ENCODE data around the gene CFDP1. TPM values are rescaled to one million over a fixed set of nuclear protein-coding genes. Genes with fewer than 3 reads are reported as not detected.
"Not testable (repeated sequence)": the region's sequence is repeated elsewhere in the genome, so short reads cannot be mapped to it uniquely, and the experiment has no call there.

The CFDP1 gene
- polyA plus RNA-seq, 2 of the 4 experiments (the other 2 are of a cell fraction): 70.2 to 72.8 TPM

DNA sequence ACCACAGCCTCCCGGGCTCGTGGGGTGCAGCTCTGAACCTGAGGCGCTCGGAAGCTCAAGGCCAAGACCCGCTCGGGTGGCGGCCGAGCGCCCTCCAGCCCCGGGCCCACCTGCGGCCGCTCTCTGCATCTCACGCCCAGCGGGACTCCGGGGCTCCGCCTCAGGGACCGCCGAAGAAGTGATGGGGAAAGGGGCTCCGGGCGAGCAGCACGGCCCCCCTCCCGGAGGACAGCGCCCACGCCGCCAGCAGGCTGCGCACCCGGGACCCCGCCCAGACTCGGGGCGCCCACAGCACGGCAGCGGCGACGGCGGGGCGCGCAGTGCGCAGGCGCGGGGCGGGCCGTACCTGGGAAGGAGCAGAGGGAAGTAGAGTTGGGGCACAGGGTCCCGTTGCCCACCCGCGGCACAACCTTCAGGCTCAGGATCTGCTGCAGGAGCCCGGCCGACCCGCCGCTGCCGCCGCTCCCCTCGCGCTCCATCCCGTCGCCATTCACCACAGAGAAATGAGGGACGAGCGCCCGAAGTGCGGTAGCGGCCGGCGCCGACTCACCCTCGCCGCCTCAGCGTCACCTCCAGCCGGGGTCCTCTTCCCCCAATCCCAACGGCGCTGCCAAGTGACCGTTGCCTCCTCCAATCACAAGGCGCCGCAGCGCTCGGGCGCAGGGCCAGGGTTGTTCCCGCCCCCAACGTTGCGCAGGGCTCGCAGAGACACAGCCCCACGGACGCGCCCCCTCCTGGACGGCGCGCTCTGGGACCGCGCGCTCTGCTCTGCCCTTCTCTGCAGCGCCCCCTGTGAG is 31.0 kb upstream of the CFDP1 start, which contains the start of gene TMEM170A (continued):
- TF ChIP-seq, protein P1, sequence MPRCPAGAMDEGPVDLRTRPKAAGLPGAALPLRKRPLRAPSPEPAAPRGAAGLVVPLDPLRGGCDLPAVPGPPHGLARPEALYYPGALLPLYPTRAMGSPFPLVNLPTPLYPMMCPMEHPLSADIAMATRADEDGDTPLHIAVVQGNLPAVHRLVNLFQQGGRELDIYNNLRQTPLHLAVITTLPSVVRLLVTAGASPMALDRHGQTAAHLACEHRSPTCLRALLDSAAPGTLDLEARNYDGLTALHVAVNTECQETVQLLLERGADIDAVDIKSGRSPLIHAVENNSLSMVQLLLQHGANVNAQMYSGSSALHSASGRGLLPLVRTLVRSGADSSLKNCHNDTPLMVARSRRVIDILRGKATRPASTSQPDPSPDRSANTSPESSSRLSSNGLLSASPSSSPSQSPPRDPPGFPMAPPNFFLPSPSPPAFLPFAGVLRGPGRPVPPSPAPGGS (IDR thresholded peaks at IDR 0.05): peak; percentile 95
- TF ChIP-seq KDM1A (IDR thresholded peaks at IDR 0.05; ENCODE audit: low read depth) (no peak), PHF8 (IDR thresholded peaks at IDR 0.05; ENCODE audit: borderline replicate concordance, low read depth) (peak; percentile 96), FOSB (CRISPR knock-in tag; IDR thresholded peaks at IDR 0.05) (no peak)

GRCh38 chr16:75463389-75464121 is 30.3 kb upstream of the CFDP1 start:
- ChIA-PET CTCF (interaction anchor here (0.6 to 15.3 kb wide), 17 partner anchors 8 to 268 kb away, joined by 3 to 209 read pairs (median 3); partner anchors contain the start of gene CHST6), POLR2A (interaction anchor here (0.9 to 1.2 kb wide), 2 partner anchors 30 to 53 kb away, joined by 3 to 8 read pairs; partner anchors contain the start of gene CFDP1)
- FAIRE-seq, H3K9me3 ChIP-seq: not testable (repeated sequence)
- DNase-seq (ENCODE audit: low read depth in 1 of 2, low spot score in 1 of 2) (peak in 1 of 2 experiments; percentile 11), ATAC-seq (peak; percentile 49 to 54)
- 6% methylated on average over 15 of the region's 39 CpGs for WGBS (ENCODE audit: missing lambda C conversion rate)
- peak overlapping the region; percentile 94 to 95 for H3K27ac ChIP-seq
- H3K4me1 ChIP-seq: peaks cover 20% of the 10 kb centered on the region; the same call in 2 of the 3 replicates
- peak overlapping the region; percentile 97 for H3K4me3 ChIP-seq
- H3K4me2 ChIP-seq: peak overlapping the region; percentile 88

DNA sequence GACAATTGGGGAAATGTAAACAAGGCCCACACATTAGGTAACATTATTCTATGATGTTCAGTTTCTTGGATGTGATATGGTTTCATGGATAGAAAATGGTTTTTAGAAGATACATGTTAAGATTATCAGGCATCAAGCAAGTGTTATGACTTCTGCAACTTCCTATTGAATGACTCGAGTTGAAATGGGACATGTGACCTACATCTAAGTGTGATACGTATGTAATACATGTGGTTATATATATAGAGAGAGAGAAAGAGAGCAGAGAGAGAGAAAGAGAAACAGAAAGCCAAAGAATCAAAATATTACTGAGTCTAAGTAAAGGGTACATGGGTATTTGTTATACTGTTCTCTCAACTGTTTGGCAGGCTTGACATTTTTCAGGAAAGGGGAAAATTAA is 29.5 kb upstream of the CFDP1 start:
- no peak for FAIRE-seq
- no peak for DNase-seq (ENCODE audit: low read depth in 1 of 2, low spot score in 1 of 2)
- Histone ChIP-seq H3K9me3 (no peaks in the 10 kb centered on the region), H3K4me2 (peak overlapping the region; percentile 88), H3K4me3 (peak overlapping the region; percentile 97), H3K4me1 (peaks cover 20% of the 10 kb centered on the region; the same call in 2 of the 3 replicates), H3K27ac (peak overlapping the region in 1 of 2 experiments; percentile 95; a peak in 1 of 6 replicates)
- no peak for ATAC-seq
- WGBS (ENCODE audit: missing lambda C conversion rate): 34% methylated on average over 2 of the region's 2 CpGs
- ChIA-PET CTCF (interaction anchor here (1.0 kb wide), 1 partner anchor 54 kb away, joined by 3 read pairs; no protein-coding TSS in a partner anchor), POLR2A (no interaction called here)
- no peak for TF ChIP-seq HDAC2 (IDR thresholded peaks at IDR 0.05)
- no peak for TF ChIP-seq EHMT2 (IDR thresholded peaks at IDR 0.05; ENCODE audit: low read depth)
- no peak for TF ChIP-seq HEYL (CRISPR knock-in tag; IDR thresholded peaks at IDR 0.05)
- TF ChIP-seq RNF2 (IDR thresholded peaks at IDR 0.05; ENCODE audit: borderline replicate concordance, low read depth): no peak
- no peak for TF ChIP-seq ZNF302 (CRISPR knock-in tag; IDR thresholded peaks at IDR 0.05)
- no peak for TF ChIP-seq POLR2AphosphoS2 (conservative IDR thresholded peaks at IDR 0.05; ENCODE audit: low read length)
- TF ChIP-seq, protein P2, sequence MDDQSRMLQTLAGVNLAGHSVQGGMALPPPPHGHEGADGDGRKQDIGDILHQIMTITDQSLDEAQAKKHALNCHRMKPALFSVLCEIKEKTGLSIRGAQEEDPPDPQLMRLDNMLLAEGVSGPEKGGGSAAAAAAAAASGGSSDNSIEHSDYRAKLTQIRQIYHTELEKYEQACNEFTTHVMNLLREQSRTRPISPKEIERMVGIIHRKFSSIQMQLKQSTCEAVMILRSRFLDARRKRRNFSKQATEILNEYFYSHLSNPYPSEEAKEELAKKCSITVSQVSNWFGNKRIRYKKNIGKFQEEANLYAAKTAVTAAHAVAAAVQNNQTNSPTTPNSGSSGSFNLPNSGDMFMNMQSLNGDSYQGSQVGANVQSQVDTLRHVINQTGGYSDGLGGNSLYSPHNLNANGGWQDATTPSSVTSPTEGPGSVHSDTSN (IDR thresholded peaks at IDR 0.05): no peak

GRCh38 chr16:75461575-75461974 is 28.3 kb upstream of the CFDP1 start:
- no peak overlapping the region for H3K27ac ChIP-seq
- 84% methylated on average over 2 of the region's 2 CpGs for WGBS (ENCODE audit: missing lambda C conversion rate)
- ChIA-PET POLR2A (no interaction called here), CTCF (no interaction called here)
- FAIRE-seq (no peak), ATAC-seq (no peak), DNase-seq (ENCODE audit: low read depth in 1 of 2, low spot score in 1 of 2) (no peak)
- no peaks in the 10 kb centered on the region for H3K9me3 ChIP-seq
- no peak overlapping the region for H3K4me3 ChIP-seq
- peak overlapping the region; percentile 11; the same call in 1 of the 3 replicates for H3K4me2 ChIP-seq
- TF ChIP-seq MYC (IDR thresholded peaks at IDR 0.05; ENCODE audit: borderline replicate concordance, low read length) (no peak), HEYL (CRISPR knock-in tag; IDR thresholded peaks at IDR 0.05) (no peak), RARB (CRISPR knock-in tag; IDR thresholded peaks at IDR 0.05) (no peak), KDM1A (IDR thresholded peaks at IDR 0.05; ENCODE audit: low read depth) (no peak), CBX8 (IDR thresholded peaks at IDR 0.05) (no peak), EHF (CRISPR knock-in tag; IDR thresholded peaks at IDR 0.05) (no peak), TP53 (CRISPR knock-in tag; IDR thresholded peaks at IDR 0.05) (no peak), SMC3 (IDR thresholded peaks at IDR 0.05) (no peak), ELK1 (IDR thresholded peaks at IDR 0.05; ENCODE audit: low read depth, low read length) (no peak), HOXA7 (CRISPR knock-in tag; IDR thresholded peaks at IDR 0.05) (no peak)
- TF ChIP-seq, protein P3, sequence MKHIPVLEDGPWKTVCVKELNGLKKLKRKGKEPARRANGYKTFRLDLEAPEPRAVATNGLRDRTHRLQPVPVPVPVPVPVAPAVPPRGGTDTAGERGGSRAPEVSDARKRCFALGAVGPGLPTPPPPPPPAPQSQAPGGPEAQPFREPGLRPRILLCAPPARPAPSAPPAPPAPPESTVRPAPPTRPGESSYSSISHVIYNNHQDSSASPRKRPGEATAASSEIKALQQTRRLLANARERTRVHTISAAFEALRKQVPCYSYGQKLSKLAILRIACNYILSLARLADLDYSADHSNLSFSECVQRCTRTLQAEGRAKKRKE (CRISPR knock-in tag; IDR thresholded peaks at IDR 0.05; ENCODE audit: low read depth): no peak
- peaks cover 20% of the 10 kb centered on the region; the same call in 2 of the 3 replicates for H3K4me1 ChIP-seq
